DOHH2 (cell line): Measurements from ENCODE around the gene NT5C3B.

Source experiments
- EZH2phosphoT487 ChIP-seq: fragments of 200-600 bp; sonication (generic); IDR thresholded peaks from 2 replicates; pipeline ENCODE4 v1.6.1; 2017; ENCODE audit warnings: borderline replicate concordance, mild to moderate bottlenecking, antibody characterized with exemption, low read length, moderate library complexity, mixed read lengths
- TF ChIP-seq, protein P1 (sequence below): fragments of 200-600 bp; sonication (generic); IDR thresholded peaks from one replicate; pipeline ENCODE4 v1.5.1; 2014; ENCODE audit warnings: antibody characterized with exemption, mild to moderate bottlenecking, low read depth, low read length; ENCODE audit not compliant: poor library complexity, severe bottlenecking

DNA sequence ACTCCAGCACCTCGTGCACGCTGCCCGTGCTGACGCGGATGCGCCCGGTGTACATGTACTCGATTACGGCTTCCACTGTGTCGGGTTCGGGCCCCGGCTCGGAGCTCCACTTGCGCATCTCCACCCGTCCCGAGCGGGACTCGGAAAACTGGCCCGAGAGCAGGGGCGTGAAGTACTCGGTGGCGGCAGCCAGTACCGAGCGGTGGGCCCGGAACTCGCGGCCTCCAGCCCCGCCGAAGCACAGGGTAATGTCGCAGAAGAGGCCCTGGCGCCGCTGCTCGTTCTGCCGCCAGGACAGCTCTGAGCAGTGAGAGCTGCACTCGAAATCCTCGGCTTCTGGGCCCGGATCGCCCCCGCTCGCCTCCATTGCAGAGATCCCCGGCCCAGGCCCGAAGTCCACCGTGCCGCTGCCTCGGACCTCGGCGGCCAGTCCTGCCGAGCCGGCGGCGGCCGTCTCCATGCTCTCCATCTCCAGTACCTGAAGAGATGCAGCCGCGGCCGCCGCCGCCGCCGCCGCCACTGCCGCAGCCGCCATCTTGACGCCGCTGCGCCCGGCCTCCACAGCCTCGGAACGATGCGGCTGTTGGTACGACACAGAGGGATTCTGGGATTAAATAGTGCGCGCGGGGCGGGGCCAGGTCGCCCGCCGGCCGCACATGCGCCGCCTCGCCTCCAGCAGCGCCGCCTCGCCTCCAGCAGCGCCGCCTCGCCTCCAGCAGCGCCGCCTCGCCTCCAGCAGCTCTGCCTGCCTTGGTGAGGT is 29.0 kb upstream of the NT5C3B start, which contains the start of gene KLHL11:
- TF ChIP-seq, protein P1, sequence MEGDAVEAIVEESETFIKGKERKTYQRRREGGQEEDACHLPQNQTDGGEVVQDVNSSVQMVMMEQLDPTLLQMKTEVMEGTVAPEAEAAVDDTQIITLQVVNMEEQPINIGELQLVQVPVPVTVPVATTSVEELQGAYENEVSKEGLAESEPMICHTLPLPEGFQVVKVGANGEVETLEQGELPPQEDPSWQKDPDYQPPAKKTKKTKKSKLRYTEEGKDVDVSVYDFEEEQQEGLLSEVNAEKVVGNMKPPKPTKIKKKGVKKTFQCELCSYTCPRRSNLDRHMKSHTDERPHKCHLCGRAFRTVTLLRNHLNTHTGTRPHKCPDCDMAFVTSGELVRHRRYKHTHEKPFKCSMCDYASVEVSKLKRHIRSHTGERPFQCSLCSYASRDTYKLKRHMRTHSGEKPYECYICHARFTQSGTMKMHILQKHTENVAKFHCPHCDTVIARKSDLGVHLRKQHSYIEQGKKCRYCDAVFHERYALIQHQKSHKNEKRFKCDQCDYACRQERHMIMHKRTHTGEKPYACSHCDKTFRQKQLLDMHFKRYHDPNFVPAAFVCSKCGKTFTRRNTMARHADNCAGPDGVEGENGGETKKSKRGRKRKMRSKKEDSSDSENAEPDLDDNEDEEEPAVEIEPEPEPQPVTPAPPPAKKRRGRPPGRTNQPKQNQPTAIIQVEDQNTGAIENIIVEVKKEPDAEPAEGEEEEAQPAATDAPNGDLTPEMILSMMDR, result no peak
- TF ChIP-seq EZH2phosphoT487, result no peak
